Glutamatergic neuron (in vitro differentiated cells): ENCODE results near the gene LPCAT1. TPM values are rescaled to one million over a fixed set of nuclear protein-coding genes. Genes with fewer than 3 reads are reported as not detected.

Experiments
- DNase-seq: peaks from one replicate; pipeline ENCODE4 v3.0.0; 2022
- H3K27ac Mint-ChIP-seq: one replicate; pipeline ENCODE4 v1.8.0; 2020; ENCODE audit warnings: mild to moderate bottlenecking, mixed read lengths, inconsistent platforms; ENCODE audit not compliant: unreplicated experiment
- H3K27me3 Mint-ChIP-seq: one replicate; pipeline ENCODE4 v1.8.0; 2020; ENCODE audit warnings: mild to moderate bottlenecking, moderate library complexity, mixed read lengths, inconsistent platforms; ENCODE audit not compliant: unreplicated experiment
- H3K36me3 Mint-ChIP-seq: one replicate; pipeline ENCODE4 v1.8.0; 2020; ENCODE audit warnings: mild to moderate bottlenecking, mixed read lengths, inconsistent platforms; ENCODE audit not compliant: unreplicated experiment
- H3K4me1 Mint-ChIP-seq: one replicate; pipeline ENCODE4 v1.8.0; 2020; ENCODE audit warnings: mild to moderate bottlenecking, low read depth, mixed read lengths, inconsistent platforms; ENCODE audit not compliant: unreplicated experiment
- H3K4me3 Mint-ChIP-seq: one replicate; pipeline ENCODE4 v1.8.0; 2020; ENCODE audit warnings: mild to moderate bottlenecking, mixed read lengths, inconsistent platforms; ENCODE audit not compliant: unreplicated experiment
- H3K9me3 Mint-ChIP-seq: one replicate; pipeline ENCODE4 v1.8.0; 2020; ENCODE audit warnings: mild to moderate bottlenecking, moderate library complexity, mixed read lengths, inconsistent platforms; ENCODE audit not compliant: unreplicated experiment
- total RNA-seq: library from RNA; stranded (reverse); fragmentation: NEBNext Ultra II Directional; extraction: Animal tissue kit (Norgen Biotek cat#: 25700); gene quantifications from one replicate; pipeline ENCODE4 v1.2.1, GENCODE V29; 2021; ENCODE audit not compliant: unreplicated experiment
- TF ChIP-seq, protein P1 (sequence below): fragments of 200-600 bp; sonication (generic); IDR thresholded peaks from one replicate; pipeline ENCODE4 v1.5.0; 2021; ENCODE audit not compliant: partially characterized antibody, unreplicated experiment

The LPCAT1 gene
- total RNA-seq, 1 donor from 2014 or later: 113 TPM

DNA sequence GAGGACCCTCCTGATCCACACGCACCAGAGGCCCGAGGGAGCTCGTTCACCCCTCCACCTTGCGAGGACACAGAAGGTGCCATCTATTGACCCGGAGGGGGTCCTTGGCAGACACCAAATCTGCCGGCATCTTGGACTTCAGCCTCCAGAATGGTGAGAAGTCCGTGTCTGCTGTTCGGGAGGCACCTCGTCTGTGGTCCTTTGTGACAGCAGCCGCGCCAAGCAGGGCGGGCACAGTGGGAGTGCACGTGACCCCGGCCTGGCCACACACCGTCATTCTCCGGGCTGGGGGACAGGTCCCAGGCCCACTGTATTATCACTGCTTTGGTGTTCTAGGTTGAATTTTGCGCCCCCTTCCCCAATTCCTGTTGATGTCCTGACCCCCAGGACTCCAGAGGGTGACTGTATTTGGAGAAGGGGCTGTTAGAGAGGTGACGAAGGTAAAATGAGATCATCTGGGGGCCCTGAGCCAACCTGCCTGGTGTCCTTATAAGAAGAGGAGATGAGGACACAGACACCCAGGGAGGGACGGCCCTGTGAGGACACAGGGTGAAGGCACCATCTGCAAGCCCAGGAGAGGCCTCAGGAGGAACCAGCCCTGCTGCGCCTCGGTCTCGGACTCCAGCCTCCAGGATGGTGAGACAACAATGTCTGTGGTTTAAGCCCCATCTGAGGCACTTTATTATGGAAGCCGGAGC is 15.7 kb downstream of the LPCAT1 start:
- Mint-ChIP-seq H3K9me3 (peaks cover 15% of the 10 kb centered on the region), H3K27ac (no peak overlapping the region)
- TF ChIP-seq, protein P1, sequence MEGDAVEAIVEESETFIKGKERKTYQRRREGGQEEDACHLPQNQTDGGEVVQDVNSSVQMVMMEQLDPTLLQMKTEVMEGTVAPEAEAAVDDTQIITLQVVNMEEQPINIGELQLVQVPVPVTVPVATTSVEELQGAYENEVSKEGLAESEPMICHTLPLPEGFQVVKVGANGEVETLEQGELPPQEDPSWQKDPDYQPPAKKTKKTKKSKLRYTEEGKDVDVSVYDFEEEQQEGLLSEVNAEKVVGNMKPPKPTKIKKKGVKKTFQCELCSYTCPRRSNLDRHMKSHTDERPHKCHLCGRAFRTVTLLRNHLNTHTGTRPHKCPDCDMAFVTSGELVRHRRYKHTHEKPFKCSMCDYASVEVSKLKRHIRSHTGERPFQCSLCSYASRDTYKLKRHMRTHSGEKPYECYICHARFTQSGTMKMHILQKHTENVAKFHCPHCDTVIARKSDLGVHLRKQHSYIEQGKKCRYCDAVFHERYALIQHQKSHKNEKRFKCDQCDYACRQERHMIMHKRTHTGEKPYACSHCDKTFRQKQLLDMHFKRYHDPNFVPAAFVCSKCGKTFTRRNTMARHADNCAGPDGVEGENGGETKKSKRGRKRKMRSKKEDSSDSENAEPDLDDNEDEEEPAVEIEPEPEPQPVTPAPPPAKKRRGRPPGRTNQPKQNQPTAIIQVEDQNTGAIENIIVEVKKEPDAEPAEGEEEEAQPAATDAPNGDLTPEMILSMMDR: no peak

DNA sequence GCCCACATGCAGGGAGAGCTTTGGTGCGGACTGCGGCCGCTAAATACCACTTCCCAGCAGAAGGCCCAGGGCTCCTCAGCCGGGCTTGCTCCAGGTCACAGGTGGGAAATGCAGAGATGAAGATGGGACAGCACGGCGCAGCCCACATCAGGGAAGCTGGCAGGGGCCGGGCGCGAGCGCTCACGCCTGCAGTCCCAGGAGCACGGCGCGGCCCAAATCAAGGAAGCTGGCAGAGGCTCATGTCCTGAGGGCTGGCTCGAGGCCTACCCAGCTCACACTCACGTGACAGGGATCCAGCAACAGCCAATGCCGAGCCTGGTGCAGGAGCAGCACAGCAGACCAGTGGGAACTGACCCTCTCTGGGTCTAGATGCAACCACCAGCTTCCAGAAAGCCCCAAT is 16.3 kb downstream of the LPCAT1 start:
- H3K9me3 Mint-ChIP-seq: peaks cover 15% of the 10 kb centered on the region
- no peak overlapping the region for H3K4me3 Mint-ChIP-seq
- TF ChIP-seq, protein P1: no peak
- H3K36me3 Mint-ChIP-seq: peaks cover 11% of the 10 kb centered on the region
- DNase-seq: peak; percentile 8
- H3K27me3 Mint-ChIP-seq: peaks cover 7% of the 10 kb centered on the region
- H3K4me1 Mint-ChIP-seq: peaks cover 42% of the 10 kb centered on the region
- H3K27ac Mint-ChIP-seq: no peak overlapping the region

More for the DNA sequence above, 15.7 kb downstream of the LPCAT1 start:
- Mint-ChIP-seq H3K4me1 (peaks cover 37% of the 10 kb centered on the region), H3K36me3 (peaks cover 11% of the 10 kb centered on the region), H3K27me3 (peaks cover 6% of the 10 kb centered on the region), H3K4me3 (no peak overlapping the region)
- peak; percentile 10 for DNase-seq

DNA sequence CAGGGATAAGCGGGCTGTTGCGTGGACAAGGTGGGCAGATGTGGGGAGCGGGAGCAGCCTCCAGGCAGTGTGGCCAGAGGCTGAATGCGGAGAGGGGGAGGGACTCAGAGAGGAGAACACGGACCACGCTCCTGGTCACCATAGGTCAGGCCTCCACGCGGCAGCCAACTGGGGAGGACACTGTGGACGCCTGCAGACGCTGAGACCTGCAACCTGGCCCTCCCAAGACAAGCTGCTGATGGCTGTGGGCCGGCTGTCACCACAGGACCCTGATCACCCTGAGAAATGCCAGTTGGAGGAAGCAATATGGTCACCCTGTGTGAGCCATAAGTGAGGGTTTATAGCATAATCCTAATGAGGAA is 16.8 kb downstream of the LPCAT1 start:
- peak; percentile 8 for DNase-seq
- no peak overlapping the region for H3K4me3 Mint-ChIP-seq
- peak overlapping the region; percentile 66 for H3K27ac Mint-ChIP-seq
- H3K9me3 Mint-ChIP-seq: peaks cover 12% of the 10 kb centered on the region
- H3K27me3 Mint-ChIP-seq: peaks cover 7% of the 10 kb centered on the region
- peaks cover 11% of the 10 kb centered on the region for H3K36me3 Mint-ChIP-seq
- peaks cover 42% of the 10 kb centered on the region for H3K4me1 Mint-ChIP-seq
- TF ChIP-seq, protein P1: no peak

GRCh38 chr5:1506242-1507013 is 17.3 kb downstream of the LPCAT1 start:
- TF ChIP-seq, protein P1: no peak
- peaks cover 39% of the 10 kb centered on the region for H3K4me1 Mint-ChIP-seq
- no peak overlapping the region for H3K4me3 Mint-ChIP-seq
- DNase-seq: no peak
- H3K27me3 Mint-ChIP-seq: peaks cover 7% of the 10 kb centered on the region
- peaks cover 8% of the 10 kb centered on the region for H3K36me3 Mint-ChIP-seq
- H3K9me3 Mint-ChIP-seq: peaks cover 10% of the 10 kb centered on the region
- H3K27ac Mint-ChIP-seq: peak overlapping the region; percentile 91
